Dermis blood vessel endothelial cell (primary cell): Measurements from ENCODE around the gene PDCD4. TPM values are rescaled to one million over a fixed set of nuclear protein-coding genes. Genes with fewer than 3 reads are reported as not detected.
A peak's percentile ranks its signal among the peaks of the same experiment; 100 is the strongest.

Experiments
- DNase-seq: peaks from one replicate; pipeline ENCODE4 v3.0.0; 2010
- total RNA-seq: library from RNA; depleted of rRNA; stranded (reverse); fragments of >200 nt; gene quantifications from 2 replicates; pipeline ENCODE4 v1.2.3, GENCODE V29; 2014

PDCD4 gene
- total RNA-seq = 171 and 200 TPM in 2 replicates

- peak; percentile 99 for DNase-seq
These were observed at the start of gene PDCD4 for GRCh38 chr10:110871298-110872084. PDCD4 (plus strand) TSS chr10:110871928; CDS start chr10:110876028, 4,100 bp downstream.

- no peak for DNase-seq
These were observed 49.6 kb upstream of the PDCD4 start for GRCh38 chr10:110822035-110822711.

- DNase-seq = no peak
These were observed 48.9 kb upstream of the PDCD4 start for GRCh38 chr10:110822712-110823311.

GRCh38 chr10:110824152-110824441 is 47.6 kb upstream of the PDCD4 start:
- peak; percentile 22 for DNase-seq

GRCh38 chr10:110824660-110825059 is 47.1 kb upstream of the PDCD4 start:
- no peak for DNase-seq

GRCh38 chr10:110825508-110825907 is 46.2 kb upstream of the PDCD4 start:
- no peak for DNase-seq

- no peak for DNase-seq
These were observed 44.3 kb upstream of the PDCD4 start for GRCh38 chr10:110827410-110827809.

- no peak for DNase-seq
These were observed 43.9 kb upstream of the PDCD4 start for GRCh38 chr10:110827875-110828274.

- no peak for DNase-seq
These were observed 43.2 kb upstream of the PDCD4 start for GRCh38 chr10:110828525-110828924.

- DNase-seq = no peak
These were observed 41.9 kb upstream of the PDCD4 start for GRCh38 chr10:110829721-110830410.

GRCh38 chr10:110833234-110833940 is 38.3 kb upstream of the PDCD4 start:
- DNase-seq = no peak

- DNase-seq = no peak
These were observed 37.6 kb upstream of the PDCD4 start for GRCh38 chr10:110833941-110834628.

GRCh38 chr10:110834629-110835301 is 37.0 kb upstream of the PDCD4 start:
- peak; percentile 42 for DNase-seq

- no peak for DNase-seq
These were observed 35.9 kb upstream of the PDCD4 start for GRCh38 chr10:110835841-110836240.

- DNase-seq = no peak
These were observed 35.0 kb upstream of the PDCD4 start for GRCh38 chr10:110836706-110837105.

GRCh38 chr10:110837418-110838171 is 34.1 kb upstream of the PDCD4 start:
- peak; percentile 13 for DNase-seq

GRCh38 chr10:110840225-110840922 is 31.4 kb upstream of the PDCD4 start:
- no peak for DNase-seq

- DNase-seq = no peak
These were observed 30.8 kb upstream of the PDCD4 start for GRCh38 chr10:110840923-110841428.

- no peak for DNase-seq
These were observed 29.9 kb upstream of the PDCD4 start for GRCh38 chr10:110841767-110842267.
